Measurements from ENCODE around the gene SLC16A10.

Gene SLC16A10

GRCh38 chr6:111270121-111270520 is 182.8 kb downstream of the SLC16A10 start:
- ATAC-seq (replicated peaks) (no peak), DNase-seq (no peak)
- no peak overlapping the region for H3K27ac Mint-ChIP-seq
- H3K27me3 Mint-ChIP-seq, result no peaks in the 10 kb centered on the region
- no peak overlapping the region for H3K4me3 Mint-ChIP-seq
- peaks cover 8 to 35% of the 10 kb centered on the region in 2 donors for H3K4me1 Mint-ChIP-seq
- H3K36me3 Mint-ChIP-seq, result peaks cover 51 to 73% of the 10 kb centered on the region in 2 donors
- peaks cover 7 to 11% of the 10 kb centered on the region in 2 donors for H3K9me3 Mint-ChIP-seq

GRCh38 chr6:111274593-111275217 is 187.4 kb downstream of the SLC16A10 start:
- Mint-ChIP-seq H3K27ac (no peak overlapping the region), H3K4me1 (peaks cover 0 to 2% of the 10 kb centered on the region in 2 donors), H3K36me3 (peaks cover 74 to 82% of the 10 kb centered on the region in 2 donors), H3K27me3 (no peaks in the 10 kb centered on the region), H3K9me3 (peaks cover 12 to 16% of the 10 kb centered on the region in 2 donors), H3K4me3 (no peak overlapping the region)
- ATAC-seq (replicated peaks) (no peak), DNase-seq (no peak)

GRCh38 chr6:111276335-111276734 is 189.0 kb downstream of the SLC16A10 start:
- peaks cover 0 to 3% of the 10 kb centered on the region in 2 donors for H3K4me1 Mint-ChIP-seq
- DNase-seq, result no peak
- peaks cover 74 to 87% of the 10 kb centered on the region in 2 donors for H3K36me3 Mint-ChIP-seq
- peaks cover 12 to 16% of the 10 kb centered on the region in 2 donors for H3K9me3 Mint-ChIP-seq
- H3K27ac Mint-ChIP-seq, result no peak overlapping the region
- no peak for ATAC-seq (replicated peaks)
- no peak overlapping the region for H3K4me3 Mint-ChIP-seq
- no peaks in the 10 kb centered on the region for H3K27me3 Mint-ChIP-seq

DNA sequence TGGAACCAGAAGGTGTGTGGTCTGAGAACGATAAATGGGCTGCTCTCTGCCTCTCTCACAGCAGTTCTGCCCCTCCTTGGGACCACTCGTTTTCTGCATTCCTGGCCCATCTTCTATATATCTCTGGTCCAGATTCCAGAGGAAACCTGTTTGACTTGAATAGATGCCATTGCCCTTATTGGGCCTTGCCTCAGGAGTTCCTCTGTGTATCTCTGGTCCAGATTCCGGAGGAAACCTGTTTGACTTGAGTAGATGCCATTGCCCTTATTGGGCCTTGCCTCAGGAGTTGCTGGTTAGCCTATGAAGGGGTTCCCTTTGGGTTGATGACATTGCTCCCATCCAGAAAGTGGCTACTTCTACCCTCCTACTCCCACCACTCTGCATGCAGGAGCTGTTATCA is 189.4 kb downstream of the SLC16A10 start:
- Mint-ChIP-seq H3K27me3 (no peaks in the 10 kb centered on the region), H3K27ac (no peak overlapping the region), H3K4me1 (peaks cover 2 to 3% of the 10 kb centered on the region in 2 donors), H3K9me3 (peaks cover 12 to 16% of the 10 kb centered on the region in 2 donors), H3K4me3 (no peak overlapping the region), H3K36me3 (peaks cover 75 to 89% of the 10 kb centered on the region in 2 donors)
- DNase-seq, result no peak
- ATAC-seq (replicated peaks), result no peak

- no peak overlapping the region for H3K27ac Mint-ChIP-seq
- ATAC-seq (replicated peaks) (no peak), DNase-seq (no peak)
- peaks cover 8 to 13% of the 10 kb centered on the region in 2 donors for H3K4me1 Mint-ChIP-seq
- H3K9me3 Mint-ChIP-seq, result peaks cover 12 to 16% of the 10 kb centered on the region in 2 donors
- no peak overlapping the region for H3K4me3 Mint-ChIP-seq
- H3K36me3 Mint-ChIP-seq, result peaks cover 80 to 93% of the 10 kb centered on the region in 2 donors
- H3K27me3 Mint-ChIP-seq, result no peaks in the 10 kb centered on the region
Observed at GRCh38 chr6:111277819-111278218, 190.5 kb downstream of the SLC16A10 start.

DNA sequence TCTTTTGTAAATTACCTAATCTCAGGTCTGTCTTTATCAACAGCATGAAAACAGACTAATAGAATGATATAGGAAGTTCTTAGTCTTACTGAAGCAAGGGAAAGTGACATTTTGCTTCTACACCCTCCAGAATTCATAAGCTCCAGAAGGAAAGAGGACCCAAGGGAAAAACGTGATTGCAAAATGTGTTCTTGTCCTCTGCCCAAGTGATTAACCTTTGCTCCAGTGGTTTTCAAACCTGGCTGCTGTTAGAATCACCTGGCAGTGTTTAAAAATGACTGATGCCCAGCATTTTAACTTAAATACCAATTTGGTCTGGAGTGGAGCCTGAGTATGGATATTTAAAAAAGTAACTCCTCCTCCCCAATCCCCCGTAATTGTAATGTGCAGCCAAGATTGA is 191.4 kb downstream of the SLC16A10 start:
- Mint-ChIP-seq H3K27me3 (no peaks in the 10 kb centered on the region), H3K4me3 (no peak overlapping the region), H3K4me1 (peaks cover 14 to 22% of the 10 kb centered on the region in 2 donors), H3K36me3 (peaks cover 78 to 91% of the 10 kb centered on the region in 2 donors), H3K27ac (no peak overlapping the region), H3K9me3 (peaks cover 12 to 13% of the 10 kb centered on the region in 2 donors)
- ATAC-seq (replicated peaks), result no peak
- no peak for DNase-seq

DNA sequence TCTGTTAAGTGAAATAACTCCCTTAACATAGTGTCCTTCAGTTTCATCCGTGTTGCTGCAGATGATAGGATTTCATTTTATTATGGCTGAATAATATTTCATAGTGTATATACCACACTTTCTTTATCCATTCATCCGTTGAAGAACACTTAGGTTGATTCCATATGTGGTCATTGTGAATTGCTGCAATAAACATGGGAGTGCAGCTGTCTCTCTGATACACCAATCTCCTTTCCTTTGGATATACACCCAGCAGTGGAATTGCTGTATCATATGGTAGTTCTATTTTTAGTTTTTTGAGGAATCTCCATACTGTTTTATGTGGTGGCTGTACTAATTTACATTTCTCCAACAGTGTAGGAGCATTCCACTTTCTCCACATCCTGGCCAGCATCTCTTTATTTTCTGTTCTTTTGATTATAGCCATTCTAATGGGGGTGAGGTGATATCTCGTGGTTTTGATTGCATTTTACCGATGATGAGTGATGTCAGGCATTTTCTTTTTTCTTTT is 193.2 kb downstream of the SLC16A10 start:
- H3K36me3 Mint-ChIP-seq, result peaks cover 61 to 78% of the 10 kb centered on the region in 2 donors
- no peak overlapping the region for H3K4me3 Mint-ChIP-seq
- no peak overlapping the region for H3K27ac Mint-ChIP-seq
- peaks cover 4 to 5% of the 10 kb centered on the region in 2 donors for H3K9me3 Mint-ChIP-seq
- H3K27me3 Mint-ChIP-seq, result no peaks in the 10 kb centered on the region
- H3K4me1 Mint-ChIP-seq, result peaks cover 23 to 36% of the 10 kb centered on the region in 2 donors
- DNase-seq, result no peak
- ATAC-seq (replicated peaks), result no peak
